Liver (tissue), 3 donors: ENCODE measurements around the gene ANKRD13A.

Source experiments
- CTCF ChIP-seq: fragments of 150-350 bp; IDR thresholded peaks from 2 replicates; pipeline ENCODE4 v1.5.1; 2017; ENCODE audit warnings: improper control_type of control experiment, low read depth, low read length; ENCODE audit not compliant: missing input control
- GABPA ChIP-seq, 2 donors: IDR thresholded peaks in 1 of 2; conservative IDR thresholded peaks in 1 of 2; 2 replicates each; pipeline ENCODE4 v1.6.1; 2016; ENCODE audit warnings: antibody characterized with exemption in 2 of 2, mild to moderate bottlenecking in 1 of 2, moderate library complexity in 1 of 2
- JUND ChIP-seq, 2 donors: IDR thresholded peaks; 2 replicates each; pipeline ENCODE4 v1.6.1; 2016; ENCODE audit warnings: antibody characterized with exemption in 2 of 2
- NR2F2 ChIP-seq: IDR thresholded peaks from 2 replicates; pipeline ENCODE4 v1.6.1; 2016; ENCODE audit warnings: antibody characterized with exemption
- RAD21 ChIP-seq, 2 donors: IDR thresholded peaks; 2 replicates each; pipeline ENCODE4 v1.6.1; 2016; ENCODE audit warnings: antibody characterized with exemption in 2 of 2, mild to moderate bottlenecking in 2 of 2
- REST ChIP-seq: IDR thresholded peaks from 2 replicates; pipeline ENCODE4 v1.6.1; 2016; ENCODE audit warnings: antibody characterized with exemption, mild to moderate bottlenecking
- RXRA ChIP-seq, 2 donors: IDR thresholded peaks; 2 replicates each; pipeline ENCODE4 v1.6.1; 2017 to 2018; ENCODE audit warnings: antibody characterized with exemption in 2 of 2, mild to moderate bottlenecking in 1 of 2
- SP1 ChIP-seq: IDR thresholded peaks from 2 replicates; pipeline ENCODE4 v1.6.1; 2018; ENCODE audit warnings: antibody characterized with exemption, mild to moderate bottlenecking
- YY1 ChIP-seq: IDR thresholded peaks from 2 replicates; pipeline ENCODE4 v1.6.1; 2016; ENCODE audit warnings: antibody characterized with exemption, mild to moderate bottlenecking
- donor health status: healthy.
- donor health status: healthy.

DNA sequence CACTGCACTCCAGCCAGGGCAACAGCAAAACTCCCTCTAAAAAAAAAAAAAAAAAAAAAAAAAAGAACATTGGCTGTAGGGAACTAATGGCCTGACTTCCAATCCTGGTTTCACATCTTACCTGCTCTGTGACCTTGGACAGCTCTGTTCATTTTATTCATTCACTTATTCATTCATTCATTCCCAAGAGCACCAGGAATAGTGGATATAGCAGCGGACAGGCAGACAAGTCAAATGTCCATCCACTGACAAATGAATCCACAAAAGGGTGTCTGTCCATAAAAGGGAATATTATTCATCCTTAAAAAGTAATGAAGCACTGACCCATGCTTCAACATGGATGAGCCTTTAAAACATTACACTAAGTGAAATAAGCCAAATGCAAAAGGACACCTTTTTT lies 76.7 kb downstream of the ANKRD13A start:
- no peak for TF ChIP-seq CTCF
- TF ChIP-seq RAD21 (IDR thresholded peaks at IDR 0.05) = no peak
- no peak for TF ChIP-seq JUND (IDR thresholded peaks at IDR 0.05)
- TF ChIP-seq YY1 = no peak
- TF ChIP-seq REST = no peak
- no peak for TF ChIP-seq GABPA (IDR thresholded peaks at IDR 0.05 in 1 of 2, conservative IDR thresholded peaks at IDR 0.05 in 1 of 2)
- no peak for TF ChIP-seq NR2F2
- TF ChIP-seq SP1 = no peak
- no peak for TF ChIP-seq RXRA (IDR thresholded peaks at IDR 0.05)
